Kidney epithelial cell (primary cell): ENCODE data around the gene ZSWIM3. TPM values are rescaled to one million over a fixed set of nuclear protein-coding genes. Genes with fewer than 3 reads are reported as not detected.
A peak's percentile ranks its signal among the peaks of the same experiment; 100 is the strongest.

Source experiments
- DNase-seq: peaks from one replicate; pipeline ENCODE4 v3.0.0-alpha.2; 2010; ENCODE audit warnings: low read depth
- H3K27me3 ChIP-seq: 2 replicates; pipeline ENCODE4 v1.6.0; 2011; ENCODE audit warnings: low read length; ENCODE audit not compliant: control insufficient read depth, insufficient read depth
- H3K36me3 ChIP-seq: 2 replicates; pipeline ENCODE4 v1.5.1; 2011; ENCODE audit warnings: low read length; ENCODE audit not compliant: control insufficient read depth, insufficient read depth
- H3K4me3 ChIP-seq: 2 replicates; pipeline ENCODE4 v1.5.1; 2011; ENCODE audit warnings: low read depth, mild to moderate bottlenecking, control low read depth, low read length
- CTCF ChIP-seq: IDR thresholded peaks from 2 replicates; pipeline ENCODE4 v1.5.1; 2011; ENCODE audit warnings: mild to moderate bottlenecking, moderate library complexity, low read length, control low read depth, inconsistent platforms; ENCODE audit not compliant: insufficient read depth, poor library complexity, severe bottlenecking
- total RNA-seq: library from RNA; depleted of rRNA; stranded (reverse); fragments of >200 nt; gene quantifications from 2 replicates; pipeline ENCODE4 v1.2.3, GENCODE V29; 2015

ZSWIM3 gene
- total RNA-seq, 1 donor from 2014 or later, result 4.7 TPM

GRCh38 chr20:45880988-45881788 is 23.8 kb downstream of the ZSWIM3 start, which contains the start of gene ZSWIM1:
Gene ZSWIM1 (plus strand): TSS chr20:45881227. CDS start chr20:45882593, 1,366 bp downstream.
- TF ChIP-seq CTCF, result no peak
- Histone ChIP-seq H3K27me3 (no peaks in the 10 kb centered on the region), H3K36me3 (no peaks in the 10 kb centered on the region), H3K4me3 (peak within 1 kb of the TSS; percentile 87)
- peak; percentile 97 for DNase-seq

GRCh38 chr20:45882469-45883099 is 25.2 kb downstream of the ZSWIM3 start:
- TF ChIP-seq CTCF, result no peak
- no peak for DNase-seq
- Histone ChIP-seq H3K4me3 (no peak overlapping the region), H3K27me3 (no peaks in the 10 kb centered on the region), H3K36me3 (no peaks in the 10 kb centered on the region)

GRCh38 chr20:45883100-45883469 is 25.7 kb downstream of the ZSWIM3 start:
- no peak overlapping the region for H3K4me3 ChIP-seq
- no peak for DNase-seq
- no peaks in the 10 kb centered on the region for H3K27me3 ChIP-seq
- no peaks in the 10 kb centered on the region for H3K36me3 ChIP-seq
- TF ChIP-seq CTCF, result no peak

GRCh38 chr20:45886590-45887345 is 29.4 kb downstream of the ZSWIM3 start:
- Histone ChIP-seq H3K27me3 (no peaks in the 10 kb centered on the region), H3K36me3 (no peaks in the 10 kb centered on the region), H3K4me3 (no peak overlapping the region)
- no peak for DNase-seq
- TF ChIP-seq CTCF, result no peak

- Histone ChIP-seq H3K36me3 (no peaks in the 10 kb centered on the region), H3K27me3 (no peaks in the 10 kb centered on the region), H3K4me3 (no peak within 1 kb of the TSS)
- DNase-seq, result no peak
- no peak for TF ChIP-seq CTCF
These were observed 29.9 kb downstream of the ZSWIM3 start, which contains the start of gene SPATA25 for GRCh38 chr20:45887346-45887715. Gene SPATA25 (minus strand): TSS chr20:45887622. CDS start chr20:45887590, 32 bp downstream.
